Hepatocyte (in vitro differentiated cells): ENCODE measurements around the gene ARHGEF26.

ENCODE experiments used
- EZH2 ChIP-seq: fragments of 200-600 bp; sonication (generic); IDR thresholded peaks from 2 replicates; pipeline ENCODE4 v1.6.1; 2016; ENCODE audit warnings: antibody characterized with exemption, mild to moderate bottlenecking, borderline replicate concordance
- EZH2phosphoT487 ChIP-seq: fragments of 200-600 bp; sonication (generic); IDR thresholded peaks from one replicate; pipeline ENCODE4 v1.6.1; 2018; ENCODE audit warnings: antibody characterized with exemption, mild to moderate bottlenecking, low read depth, moderate library complexity; ENCODE audit not compliant: unreplicated experiment, severe bottlenecking
- TF ChIP-seq, protein P1 (sequence below): fragments of 200-600 bp; sonication (generic); IDR thresholded peaks from 2 replicates; pipeline ENCODE4 v1.5.1; 2016; ENCODE audit warnings: antibody characterized with exemption, mild to moderate bottlenecking; ENCODE audit not compliant: poor library complexity

DNA sequence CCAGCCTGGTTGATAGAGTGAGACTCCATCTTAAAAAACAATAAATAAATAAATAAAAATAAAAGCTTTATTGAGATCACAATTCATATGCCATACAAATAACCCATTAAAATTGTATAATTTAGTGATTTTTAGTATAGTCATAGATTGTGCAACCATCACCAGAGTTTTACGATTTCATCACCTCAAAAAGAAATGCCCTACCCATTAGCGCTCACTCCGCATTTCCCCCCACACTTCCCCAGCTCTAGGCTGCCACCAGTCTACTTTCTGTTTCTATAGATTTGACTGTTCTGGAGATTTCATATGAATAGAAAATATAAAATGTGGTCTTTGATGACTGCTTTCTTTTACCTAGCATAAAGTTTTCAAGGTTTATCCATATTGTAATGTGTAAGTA is 57.0 kb downstream of the ARHGEF26 start:
- TF ChIP-seq, protein P1, sequence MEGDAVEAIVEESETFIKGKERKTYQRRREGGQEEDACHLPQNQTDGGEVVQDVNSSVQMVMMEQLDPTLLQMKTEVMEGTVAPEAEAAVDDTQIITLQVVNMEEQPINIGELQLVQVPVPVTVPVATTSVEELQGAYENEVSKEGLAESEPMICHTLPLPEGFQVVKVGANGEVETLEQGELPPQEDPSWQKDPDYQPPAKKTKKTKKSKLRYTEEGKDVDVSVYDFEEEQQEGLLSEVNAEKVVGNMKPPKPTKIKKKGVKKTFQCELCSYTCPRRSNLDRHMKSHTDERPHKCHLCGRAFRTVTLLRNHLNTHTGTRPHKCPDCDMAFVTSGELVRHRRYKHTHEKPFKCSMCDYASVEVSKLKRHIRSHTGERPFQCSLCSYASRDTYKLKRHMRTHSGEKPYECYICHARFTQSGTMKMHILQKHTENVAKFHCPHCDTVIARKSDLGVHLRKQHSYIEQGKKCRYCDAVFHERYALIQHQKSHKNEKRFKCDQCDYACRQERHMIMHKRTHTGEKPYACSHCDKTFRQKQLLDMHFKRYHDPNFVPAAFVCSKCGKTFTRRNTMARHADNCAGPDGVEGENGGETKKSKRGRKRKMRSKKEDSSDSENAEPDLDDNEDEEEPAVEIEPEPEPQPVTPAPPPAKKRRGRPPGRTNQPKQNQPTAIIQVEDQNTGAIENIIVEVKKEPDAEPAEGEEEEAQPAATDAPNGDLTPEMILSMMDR, result no peak
- TF ChIP-seq EZH2 (no peak), EZH2phosphoT487 (no peak)
